A673 (cell line): Measurements from ENCODE around the gene KPTN.

Experiments used
- EZH2 ChIP-seq: fragments of 200-600 bp; sonication (generic); IDR thresholded peaks from 2 replicates; pipeline ENCODE4 v1.6.1; 2017; ENCODE audit warnings: borderline replicate concordance, low read depth, mild to moderate bottlenecking, mixed read lengths, antibody characterized with exemption, low read length; ENCODE audit not compliant: poor library complexity, severe bottlenecking
- TF ChIP-seq, protein P1 (sequence below): fragments of 300-800, 200-600 bp; sonication (generic); conservative IDR thresholded peaks from 2 replicates; pipeline ENCODE4 v1.5.1; 2017; ENCODE audit warnings: low read depth, mild to moderate bottlenecking, antibody characterized with exemption, low read length, moderate library complexity, mixed read lengths

- TF ChIP-seq, protein P1, sequence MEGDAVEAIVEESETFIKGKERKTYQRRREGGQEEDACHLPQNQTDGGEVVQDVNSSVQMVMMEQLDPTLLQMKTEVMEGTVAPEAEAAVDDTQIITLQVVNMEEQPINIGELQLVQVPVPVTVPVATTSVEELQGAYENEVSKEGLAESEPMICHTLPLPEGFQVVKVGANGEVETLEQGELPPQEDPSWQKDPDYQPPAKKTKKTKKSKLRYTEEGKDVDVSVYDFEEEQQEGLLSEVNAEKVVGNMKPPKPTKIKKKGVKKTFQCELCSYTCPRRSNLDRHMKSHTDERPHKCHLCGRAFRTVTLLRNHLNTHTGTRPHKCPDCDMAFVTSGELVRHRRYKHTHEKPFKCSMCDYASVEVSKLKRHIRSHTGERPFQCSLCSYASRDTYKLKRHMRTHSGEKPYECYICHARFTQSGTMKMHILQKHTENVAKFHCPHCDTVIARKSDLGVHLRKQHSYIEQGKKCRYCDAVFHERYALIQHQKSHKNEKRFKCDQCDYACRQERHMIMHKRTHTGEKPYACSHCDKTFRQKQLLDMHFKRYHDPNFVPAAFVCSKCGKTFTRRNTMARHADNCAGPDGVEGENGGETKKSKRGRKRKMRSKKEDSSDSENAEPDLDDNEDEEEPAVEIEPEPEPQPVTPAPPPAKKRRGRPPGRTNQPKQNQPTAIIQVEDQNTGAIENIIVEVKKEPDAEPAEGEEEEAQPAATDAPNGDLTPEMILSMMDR = no peak
- no peak for TF ChIP-seq EZH2
Observed at GRCh38 chr19:47469719-47470118, 14.3 kb downstream of the KPTN start.
